GM18520 (cell line): ENCODE data around the gene ANKS1A.
A peak's percentile ranks its signal among the peaks of the same experiment; 100 is the strongest.
"Not testable (repeated sequence)": the region's sequence is repeated elsewhere in the genome, so short reads cannot be mapped to it uniquely, and the experiment has no call there.

Source experiments
- ATAC-seq: cut with Tn5 transposase; IDR thresholded peaks from one replicate; pipeline ENCODE4 v1.9.1; 2021; ENCODE audit not compliant: unreplicated experiment

ANKS1A gene

GRCh38 chr6:35092362-35093117 lies 203.5 kb downstream of the ANKS1A start:
- no peak for ATAC-seq

GRCh38 chr6:35093118-35093445 lies 204.0 kb downstream of the ANKS1A start:
- ATAC-seq = no peak

GRCh38 chr6:35093783-35094182 lies 204.7 kb downstream of the ANKS1A start:
- ATAC-seq = no peak

- ATAC-seq = no peak
Measured at GRCh38 chr6:35094183-35094582, 205.1 kb downstream of the ANKS1A start.

- no peak for ATAC-seq
Measured at GRCh38 chr6:35096129-35096862, 207.2 kb downstream of the ANKS1A start.

- no peak for ATAC-seq
Measured at GRCh38 chr6:35099116-35099515, 210.1 kb downstream of the ANKS1A start.

GRCh38 chr6:35105078-35105477 lies 216.0 kb downstream of the ANKS1A start:
- ATAC-seq = no peak

- not testable (repeated sequence) for ATAC-seq
Measured at GRCh38 chr6:35106061-35106460, 217.0 kb downstream of the ANKS1A start.

- peak; percentile 45 for ATAC-seq
Measured at GRCh38 chr6:35107208-35107607, 218.2 kb downstream of the ANKS1A start.

GRCh38 chr6:35107761-35108160 lies 218.7 kb downstream of the ANKS1A start:
- ATAC-seq = not testable (repeated sequence)

- no peak for ATAC-seq
Measured at GRCh38 chr6:35108309-35108885, 219.3 kb downstream of the ANKS1A start.

GRCh38 chr6:35120746-35121145 lies 231.7 kb downstream of the ANKS1A start:
- ATAC-seq = no peak

- no peak for ATAC-seq
Measured at GRCh38 chr6:35124356-35124755, 235.3 kb downstream of the ANKS1A start.

GRCh38 chr6:35128042-35128441 lies 239.0 kb downstream of the ANKS1A start:
- no peak for ATAC-seq

- ATAC-seq = no peak
Measured at GRCh38 chr6:35128496-35128895, 239.4 kb downstream of the ANKS1A start.

GRCh38 chr6:35136185-35136584 lies 247.1 kb downstream of the ANKS1A start:
- no peak for ATAC-seq

- ATAC-seq = not testable (repeated sequence)
Measured at GRCh38 chr6:35138191-35138590, 249.1 kb downstream of the ANKS1A start.

- ATAC-seq = no peak
Measured at GRCh38 chr6:35139470-35139869, 250.4 kb downstream of the ANKS1A start.

- no peak for ATAC-seq
Measured at GRCh38 chr6:35139924-35140638, 251.0 kb downstream of the ANKS1A start.

- ATAC-seq = no peak
Measured at GRCh38 chr6:35140639-35141006, 251.6 kb downstream of the ANKS1A start.
